ENCODE results near the gene NDUFC1.
A peak's percentile ranks its signal among the peaks of the same experiment; 100 is the strongest.

Gene NDUFC1

DNA sequence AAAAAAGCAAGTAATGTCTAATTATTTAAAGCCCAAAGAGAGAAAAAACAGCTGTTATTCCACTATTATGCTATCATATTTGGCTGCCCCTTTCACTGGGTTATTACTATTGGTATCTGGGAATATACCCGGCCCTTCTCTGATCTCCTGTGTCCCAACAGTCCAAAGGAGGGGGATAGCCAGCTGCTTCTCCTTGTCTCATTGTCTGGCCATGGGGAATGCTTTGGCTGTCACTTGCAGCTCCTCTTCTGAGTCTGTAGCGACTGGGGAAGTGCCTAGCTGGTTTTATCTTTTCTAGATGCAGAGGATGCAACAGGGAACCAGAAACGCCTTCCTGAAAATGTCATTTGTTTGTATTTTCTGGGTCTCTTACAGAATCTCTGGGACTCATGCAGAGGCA lies 56.1 kb downstream of the NDUFC1 start:
- no peak for DNase-seq

DNA sequence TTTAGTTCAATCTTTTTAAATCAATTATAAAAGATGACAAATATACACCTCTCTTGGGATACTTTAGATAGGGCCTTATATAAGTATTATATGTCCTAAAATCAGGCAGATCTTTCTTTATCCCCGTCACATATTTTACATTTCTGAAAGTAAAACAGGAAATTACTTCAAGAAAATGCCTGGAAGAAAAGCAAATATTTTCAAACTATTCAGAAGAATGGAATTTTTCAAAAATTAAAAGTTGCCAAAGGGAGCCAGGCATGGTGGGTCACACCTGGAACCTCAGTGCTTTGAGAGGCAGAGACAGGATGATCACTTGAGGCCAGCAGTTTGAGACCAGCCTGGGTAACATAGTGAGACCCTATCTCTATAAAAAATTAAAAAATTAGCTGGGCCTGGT lies 56.7 kb downstream of the NDUFC1 start:
- DNase-seq: peak; percentile 39

- DNase-seq: peak; percentile 85
Observed at GRCh38 chr4:139243448-139244365, 58.6 kb downstream of the NDUFC1 start.

GRCh38 chr4:139242511-139243051 lies 59.7 kb downstream of the NDUFC1 start:
- DNase-seq: peak; percentile 59

DNA sequence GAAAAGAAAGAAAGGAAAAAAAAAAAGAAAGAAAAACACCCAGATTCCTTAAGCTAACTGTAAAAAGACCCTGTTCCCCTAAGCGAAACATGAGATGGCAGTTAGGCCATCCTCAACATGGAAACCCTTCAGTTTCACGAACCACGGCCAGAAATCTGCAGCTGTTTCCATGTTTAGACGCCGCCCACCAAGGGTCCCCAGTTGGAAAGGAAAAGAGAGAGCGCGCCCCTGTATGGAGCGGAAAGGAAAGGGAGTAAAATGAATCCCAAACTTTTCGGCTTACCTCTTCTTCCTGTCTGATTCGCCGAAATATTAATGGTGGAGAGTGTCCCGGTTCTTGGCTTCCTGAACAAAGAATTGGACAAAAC lies 60.5 kb downstream of the NDUFC1 start:
- DNase-seq: no peak

GRCh38 chr4:139241086-139241783 lies 61.0 kb downstream of the NDUFC1 start:
- no peak for DNase-seq

Data from NCI-H226 (cell line).